Spleen (tissue), 7 donors: ENCODE data around the gene PPM1L.
"Not testable (repeated sequence)": the region's sequence is repeated elsewhere in the genome, so short reads cannot be mapped to it uniquely, and the experiment has no call there.

Experiments used
- POLR2A ChIP-seq, 3 donors: fragments of 450-650 bp; IDR thresholded peaks; one replicate each; pipeline ENCODE4 v1.5.1; 2017; ENCODE audit warnings: antibody characterized with exemption in 3 of 3, mild to moderate bottlenecking in 1 of 3
- POLR2AphosphoS5 ChIP-seq, 3 donors: sonication (generic); formaldehyde crosslinking; IDR thresholded peaks; one replicate each; pipeline ENCODE4 v1.5.1; 2017; ENCODE audit warnings: antibody characterized with exemption in 3 of 3
- TF ChIP-seq, protein P1 (sequence below), 11 experiments: fragments of 200-600 bp in 7 of 11; fragments of 450-650 bp in 4 of 11; sonication (generic) in 4 of 11; IDR thresholded peaks in 8 of 11; conservative IDR thresholded peaks in 3 of 11; 1 replicate in 7 of 11; 2 replicates in 4 of 11; pipeline versions ENCODE4 v1.4.0 to v1.8.0; 2016 to 2021; ENCODE audit warnings: antibody characterized with exemption in 11 of 11, inconsistent platforms in 4 of 11, mild to moderate bottlenecking in 1 of 11
- donor health status: DM: no; HTN: no; CAD: no; lungs with moderate emphysema.
- donor health status: DM: no; HTN: no; CAD: no.
- donor health status: DM: no; HTN: no; CAD: no.

DNA sequence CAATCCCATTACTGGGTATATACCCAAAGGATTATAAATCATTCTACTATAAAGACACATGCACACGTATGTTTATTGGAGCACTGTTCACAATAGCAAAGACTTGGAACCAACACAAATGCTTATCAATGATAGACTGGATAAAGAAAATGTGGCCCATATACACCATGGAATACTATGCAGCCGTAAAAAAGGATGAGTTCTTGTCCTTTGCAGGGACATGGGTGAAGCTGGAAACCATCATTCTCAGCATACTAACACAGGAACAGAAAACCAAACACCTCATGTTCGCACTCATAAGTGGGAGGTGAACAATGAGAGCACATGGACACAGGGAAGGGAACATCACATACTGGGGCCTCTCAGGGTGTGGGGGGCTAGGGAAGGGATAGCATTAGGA is 42.9 kb upstream of the PPM1L start:
- TF ChIP-seq, protein P1, sequence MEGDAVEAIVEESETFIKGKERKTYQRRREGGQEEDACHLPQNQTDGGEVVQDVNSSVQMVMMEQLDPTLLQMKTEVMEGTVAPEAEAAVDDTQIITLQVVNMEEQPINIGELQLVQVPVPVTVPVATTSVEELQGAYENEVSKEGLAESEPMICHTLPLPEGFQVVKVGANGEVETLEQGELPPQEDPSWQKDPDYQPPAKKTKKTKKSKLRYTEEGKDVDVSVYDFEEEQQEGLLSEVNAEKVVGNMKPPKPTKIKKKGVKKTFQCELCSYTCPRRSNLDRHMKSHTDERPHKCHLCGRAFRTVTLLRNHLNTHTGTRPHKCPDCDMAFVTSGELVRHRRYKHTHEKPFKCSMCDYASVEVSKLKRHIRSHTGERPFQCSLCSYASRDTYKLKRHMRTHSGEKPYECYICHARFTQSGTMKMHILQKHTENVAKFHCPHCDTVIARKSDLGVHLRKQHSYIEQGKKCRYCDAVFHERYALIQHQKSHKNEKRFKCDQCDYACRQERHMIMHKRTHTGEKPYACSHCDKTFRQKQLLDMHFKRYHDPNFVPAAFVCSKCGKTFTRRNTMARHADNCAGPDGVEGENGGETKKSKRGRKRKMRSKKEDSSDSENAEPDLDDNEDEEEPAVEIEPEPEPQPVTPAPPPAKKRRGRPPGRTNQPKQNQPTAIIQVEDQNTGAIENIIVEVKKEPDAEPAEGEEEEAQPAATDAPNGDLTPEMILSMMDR (IDR thresholded peaks at IDR 0.05 in 8 of 11, conservative IDR thresholded peaks at IDR 0.05 in 3 of 11), result not testable (repeated sequence)
- TF ChIP-seq POLR2A, POLR2AphosphoS5 (IDR thresholded peaks at IDR 0.05): not testable (repeated sequence)
